H1 (cell line): ENCODE results near the gene C3. TPM values are rescaled to one million over a fixed set of nuclear protein-coding genes. Genes with fewer than 3 reads are reported as not detected.
A peak's percentile ranks its signal among the peaks of the same experiment; 100 is the strongest.

Source experiments
- CTCF ChIA-PET: fragments of 300-600 bp; sonication (Branson Sonifier 250); formaldehyde crosslinking; loops from one replicate; lab custom pipeline; 2021; ENCODE audit not compliant: partially characterized antibody; lab: Charles Lee
- POLR2A ChIA-PET: fragments of 300-600 bp; sonication (Branson Sonifier 250); formaldehyde crosslinking; loops from one replicate; lab custom pipeline; 2021; ENCODE audit warnings: inconsistent platforms; ENCODE audit not compliant: partially characterized antibody; lab: Charles Lee
- DNase-seq, 2 experiments: peaks; one replicate each; pipeline versions ENCODE4 v3.0.0 to v3.0.0-alpha.2; 2010 to 2022; ENCODE audit warnings: low spot score in 2 of 2, low read depth in 1 of 2, mixed read lengths in 1 of 2
- FAIRE-seq: peaks from 2 replicates; lab custom pipeline; 2011; peaks lifted over from hg19 to GRCh38; lab: Jason Lieb, UNC
- H2AFZ ChIP-seq: 2 replicates; pipeline ENCODE4 v1.8.1; 2012; ENCODE audit warnings: low read length, inconsistent platforms
- H2AK5ac ChIP-seq: 2 replicates; pipeline ENCODE4 v1.6.1; 2013; ENCODE audit warnings: low read depth, low read length
- H2BK120ac ChIP-seq: replicated peaks from 2 replicates; pipeline ENCODE3; 2013; ENCODE audit warnings: low read depth, low read length, inconsistent platforms
- H2BK12ac ChIP-seq: 2 replicates; pipeline ENCODE4 v1.6.1; 2013; ENCODE audit warnings: low read depth, low read length
- H2BK15ac ChIP-seq: 2 replicates; pipeline ENCODE4 v1.6.1; 2013; ENCODE audit warnings: low read length
- H2BK20ac ChIP-seq: 2 replicates; pipeline ENCODE4 v1.6.1; 2013; ENCODE audit warnings: low read length
- H2BK5ac ChIP-seq: 2 replicates; pipeline ENCODE4 v1.6.1; 2013; ENCODE audit warnings: low read depth, low read length
- H3K14ac ChIP-seq: 2 replicates; pipeline ENCODE4 v1.6.1; 2013; ENCODE audit warnings: inconsistent platforms; ENCODE audit not compliant: insufficient read length
- H3K18ac ChIP-seq: 2 replicates; pipeline ENCODE4 v1.6.1; 2013; ENCODE audit warnings: low read length; ENCODE audit errors: extremely low read depth
- H3K23ac ChIP-seq: 2 replicates; pipeline ENCODE4 v1.6.1; 2013; ENCODE audit warnings: inconsistent platforms; ENCODE audit not compliant: insufficient read length
- H3K23me2 ChIP-seq: 2 replicates; pipeline ENCODE4 v1.6.1; 2013; ENCODE audit warnings: low read depth, low read length
- H3K27ac ChIP-seq: 2 replicates; pipeline ENCODE4 v1.6.1; 2011; ENCODE audit warnings: low read depth, low read length, inconsistent platforms
- H3K27me3 ChIP-seq, 4 experiments: replicated peaks in 1 of 4; 1 replicate in 1 of 4; 2 replicates in 3 of 4; pipeline versions ENCODE4 v1.6.1 to v1.8.1; 2011 to 2013; ENCODE audit warnings: low read length in 3 of 4, mild to moderate bottlenecking in 3 of 4, inconsistent platforms in 2 of 4, mixed read lengths in 2 of 4, moderate library complexity in 1 of 4; ENCODE audit not compliant: control insufficient read depth in 3 of 4, insufficient read depth in 3 of 4; ENCODE audit errors: extremely low read depth in 1 of 4
- H3K36me3 ChIP-seq, 4 experiments: 2 replicates each; pipeline versions ENCODE4 v1.6.1 to v1.8.1; 2011 to 2013; ENCODE audit warnings: mild to moderate bottlenecking in 4 of 4, low read length in 3 of 4, moderate library complexity in 2 of 4, control low read depth in 1 of 4, inconsistent platforms in 1 of 4; ENCODE audit not compliant: insufficient read depth in 4 of 4, control insufficient read depth in 2 of 4
- H3K4ac ChIP-seq: replicated peaks from 2 replicates; pipeline ENCODE3; 2013; ENCODE audit warnings: low read length, low read depth, mixed read lengths, inconsistent platforms; ENCODE audit not compliant: insufficient read length
- H3K4me1 ChIP-seq, 4 experiments: replicated peaks in 1 of 4; 1 replicate in 1 of 4; 2 replicates in 3 of 4; pipeline versions ENCODE4 v1.6.1 to v1.8.1; 2011 to 2013; ENCODE audit warnings: low read length in 3 of 4, inconsistent platforms in 2 of 4, mixed read lengths in 1 of 4; ENCODE audit not compliant: insufficient read depth in 4 of 4, control insufficient read depth in 3 of 4
- H3K4me2 ChIP-seq, 2 experiments: 2 replicates each; pipeline versions ENCODE4 v1.6.1 to v1.8.1; 2011 to 2013; ENCODE audit warnings: low read depth in 2 of 2, low read length in 2 of 2, control low read depth in 1 of 2, inconsistent platforms in 1 of 2, mild to moderate bottlenecking in 1 of 2; ENCODE audit not compliant: insufficient read depth in 1 of 2
- H3K4me3 ChIP-seq, 4 experiments: fragments of 200-600, 300-600 bp in 1 of 4; sonication (generic), shearing (Covaris generic), sonication (Bioruptor Twin) in 1 of 4; 2 replicates each; pipeline versions ENCODE4 v1.5.1 to v1.8.1; 2011 to 2016; ENCODE audit warnings: low read length in 4 of 4, low read depth in 3 of 4, control low read depth in 2 of 4, inconsistent platforms in 2 of 4, mild to moderate bottlenecking in 2 of 4, mixed read lengths in 1 of 4, moderate library complexity in 1 of 4; ENCODE audit not compliant: insufficient read depth in 2 of 4; ENCODE audit errors: extremely low read depth in 1 of 4
- H3K56ac ChIP-seq: replicated peaks from 2 replicates; pipeline ENCODE3; 2013; ENCODE audit warnings: low read depth, mild to moderate bottlenecking, mixed read lengths, low read length, inconsistent platforms; ENCODE audit not compliant: insufficient read length
- H3K79me1 ChIP-seq: 2 replicates; pipeline ENCODE4 v1.6.1; 2013; ENCODE audit warnings: low read depth, low read length, control low read depth
- H3K79me2 ChIP-seq, 2 experiments: 2 replicates each; pipeline versions ENCODE4 v1.6.1 to v1.8.1; 2012 to 2013; ENCODE audit warnings: low read length in 2 of 2, mild to moderate bottlenecking in 2 of 2, inconsistent platforms in 1 of 2; ENCODE audit not compliant: insufficient read depth in 2 of 2, control insufficient read depth in 1 of 2
- H3K9ac ChIP-seq, 4 experiments: replicated peaks in 1 of 4; 1 replicate in 1 of 4; 2 replicates in 3 of 4; pipeline versions ENCODE4 v1.6.1 to v1.8.1; 2011 to 2013; ENCODE audit warnings: low read depth in 3 of 4, low read length in 3 of 4, control low read depth in 2 of 4, mild to moderate bottlenecking in 2 of 4, moderate library complexity in 2 of 4, inconsistent platforms in 1 of 4; ENCODE audit errors: extremely low read depth in 1 of 4
- H3K9me3 ChIP-seq, 2 experiments: 2 replicates each; pipeline versions ENCODE4 v1.6.1 to v1.8.1; 2012 to 2013; ENCODE audit warnings: mild to moderate bottlenecking in 2 of 2, moderate library complexity in 2 of 2, control low read depth in 1 of 2, inconsistent platforms in 1 of 2, low read depth in 1 of 2, low read length in 1 of 2, mixed read lengths in 1 of 2; ENCODE audit not compliant: insufficient read depth in 2 of 2
- H4K20me1 ChIP-seq, 2 experiments: replicated peaks in 1 of 2; 2 replicates each; pipeline versions ENCODE3 to v1.8.1; 2011 to 2013; ENCODE audit warnings: inconsistent platforms in 2 of 2, low read length in 2 of 2, mild to moderate bottlenecking in 1 of 2; ENCODE audit not compliant: insufficient read depth in 2 of 2, control insufficient read depth in 1 of 2
- H4K5ac ChIP-seq: 2 replicates; pipeline ENCODE4 v1.6.1; 2013; ENCODE audit warnings: low read length, low read depth, mixed read lengths, inconsistent platforms; ENCODE audit not compliant: insufficient read length
- H4K8ac ChIP-seq: 2 replicates; pipeline ENCODE4 v1.8.0; 2013; ENCODE audit warnings: mild to moderate bottlenecking, moderate library complexity, low read length, inconsistent platforms; ENCODE audit not compliant: insufficient read depth; ENCODE audit errors: extremely low read depth
- H4K91ac ChIP-seq: replicated peaks from 2 replicates; pipeline ENCODE3; 2013; ENCODE audit warnings: low read length, mixed read lengths, inconsistent platforms; ENCODE audit not compliant: insufficient read length
- BACH1 ChIP-seq: IDR thresholded peaks from 2 replicates; pipeline ENCODE4 v1.6.1; 2012; ENCODE audit warnings: low read length, improper control_type of control experiment
- CEBPB ChIP-seq: IDR thresholded peaks from 2 replicates; pipeline ENCODE4 v1.6.1; 2012; ENCODE audit warnings: low read depth, low read length
- CTCF ChIP-seq, 3 experiments: IDR thresholded peaks; 1 replicate in 2 of 3; 2 replicates in 1 of 3; pipeline versions ENCODE4 v1.5.1 to v1.6.1; 2011; ENCODE audit warnings: low read length in 3 of 3, mild to moderate bottlenecking in 3 of 3, inconsistent platforms in 2 of 3, low read depth in 1 of 3, moderate library complexity in 1 of 3; ENCODE audit not compliant: insufficient read depth in 1 of 3; ENCODE audit errors: control extremely low read depth in 1 of 3
- HDAC2 ChIP-seq, 2 experiments: fragments of 300-600 bp in 1 of 2; sonication (generic) in 1 of 2; IDR thresholded peaks; 2 replicates each; pipeline ENCODE4 v1.6.1; 2011 to 2012; ENCODE audit warnings: low read depth in 2 of 2, low read length in 2 of 2, mild to moderate bottlenecking in 2 of 2, moderate library complexity in 2 of 2, borderline replicate concordance in 1 of 2, inconsistent platforms in 1 of 2
- KDM1A ChIP-seq: fragments of 200-600, 300-600 bp; sonication (generic); IDR thresholded peaks from 2 replicates; pipeline ENCODE4 v1.7.1; 2016; ENCODE audit warnings: mild to moderate bottlenecking, low read length, borderline replicate concordance
- PHF8 ChIP-seq: fragments of 200-600 bp; sonication (generic); conservative IDR thresholded peaks from 2 replicates; pipeline ENCODE4 v1.7.1; 2012; ENCODE audit warnings: low read depth, mild to moderate bottlenecking, inconsistent platforms, low read length, moderate library complexity
- SIRT6 ChIP-seq: IDR thresholded peaks from one replicate; pipeline ENCODE4 v1.7.1; 2012; ENCODE audit warnings: low read length, inconsistent platforms
- SP2 ChIP-seq: IDR thresholded peaks from 2 replicates; pipeline ENCODE4 v1.6.1; 2012; ENCODE audit warnings: mild to moderate bottlenecking, low read length, inconsistent platforms
- SRF ChIP-seq: IDR thresholded peaks from 2 replicates; pipeline ENCODE4 v1.6.1; 2011; ENCODE audit warnings: mild to moderate bottlenecking, low read depth, low read length, moderate library complexity
- WGBS, 2 experiments: shearing (Covaris generic) in 1 of 2; methylation state at CpG; one replicate each; pipeline versions ENCODE4 v1.1.6 to v1.1.7; 2013 to 2015; ENCODE audit warnings: low lambda C conversion rate in 2 of 2, mixed read lengths in 2 of 2, inconsistent platforms in 1 of 2, low coverage in 1 of 2, missing lambda C conversion rate in 1 of 2; ENCODE audit not compliant: insufficient replicate concordance in 2 of 2, insufficient coverage in 1 of 2, insufficient read length in 1 of 2; ENCODE audit errors: extremely low coverage in 1 of 2, missing lambda C conversion rate in 1 of 2; 5-methylcytosine and 5-hydroxymethylcytosine counted together
- polyA plus RNA-seq, 7 experiments: library from polyadenylated mRNA; depleted of rRNA in 3 of 7; stranded (reverse) in 5 of 7; unstranded in 2 of 7; fragments of >200 nt in 5 of 7; fragments of 200-250 nt in 2 of 7; gene quantifications; 1 replicate in 5 of 7; 2 replicates in 1 of 7; 4 replicates in 1 of 7; pipeline versions ENCODE4 v1.2.1 to v1.2.3, GENCODE V29; 2011 to 2013; ENCODE audit warnings: missing spikeins in 2 of 7, mixed read lengths in 2 of 7
- total RNA-seq: library from RNA; stranded (reverse); fragmentation: NEBNext Ultra II Directional; extraction: Animal tissue kit (Norgen Biotek cat#: 25700); gene quantifications from 2 replicates; pipeline ENCODE4 v1.2.1, GENCODE V29; 2021

C3 gene
- total and polyA plus RNA-seq, 2 of the 8 experiments (the other 6 are each of a cell fraction or from before 2014, with no cell fraction given), result 6.4 to 12.8 TPM

DNA sequence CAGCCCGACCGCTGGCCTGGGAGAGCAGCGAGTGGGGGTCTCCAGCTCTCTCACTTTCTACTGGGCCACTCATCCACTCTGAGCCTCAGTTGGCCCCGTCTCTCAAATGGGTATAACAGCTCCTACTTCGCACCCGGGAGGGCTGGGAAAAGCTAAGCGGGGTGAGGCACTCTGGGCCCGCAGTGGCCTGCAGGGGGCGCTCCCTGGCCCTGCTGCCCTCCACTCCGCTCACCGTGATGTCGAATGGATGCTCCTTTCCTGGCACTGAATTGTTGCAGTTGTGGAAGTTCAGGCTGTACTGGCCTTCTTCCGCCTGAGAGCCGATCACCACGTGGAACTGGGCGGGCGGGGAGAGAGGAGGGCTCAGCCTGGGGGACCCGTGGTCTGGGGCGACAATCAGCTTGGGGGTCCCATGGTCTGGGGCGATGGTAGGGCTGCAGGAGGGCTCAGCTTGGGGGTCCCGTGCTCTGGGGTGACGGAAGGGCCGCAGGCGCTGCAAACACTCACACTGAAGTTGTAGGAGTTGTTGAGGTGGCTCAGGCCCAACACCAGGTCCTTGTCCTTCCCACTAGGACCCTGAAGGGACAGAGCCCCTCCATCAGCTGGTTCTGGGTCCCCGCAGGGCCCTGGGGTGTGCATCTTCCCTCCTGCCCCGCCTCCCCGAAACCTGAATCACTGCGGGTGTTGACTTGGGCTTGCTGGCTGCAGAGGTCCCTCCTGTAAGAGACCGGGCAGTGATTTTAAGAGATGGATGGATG, 13.1 kb upstream of the C3 start:
- no peak for FAIRE-seq
- H3K9me3 ChIP-seq, result no peaks in the 10 kb centered on the region
- TF ChIP-seq SRF (no peak), SIRT6 (no peak), CEBPB (no peak), BACH1 (no peak), PHF8 (no peak), HDAC2 (IDR thresholded peaks at IDR 0.05; ENCODE audit: borderline replicate concordance in 1 of 2, low read depth in 2 of 2, low read length in 2 of 2) (0 out of 4 replicates have a peak, but pooled peaks of 1 of the 2 experiments have one; percentile 79), KDM1A (peak; percentile 99), SP2 (no peak), CTCF (IDR thresholded peaks at IDR 0.05; ENCODE audit: control extremely low read depth in 1 of 3, insufficient read depth in 1 of 3, low read depth in 1 of 3, low read length in 3 of 3) (peak; percentile 67 to 86 (median 85))

More for the DNA sequence above, 13.1 kb upstream of the C3 start:
- H3K14ac ChIP-seq, result no peak overlapping the region
- ChIA-PET POLR2A (interaction anchor here (0.6 to 6.1 kb wide), 7 partner anchors 9 to 34 kb away, joined by 3 to 32 read pairs (median 3); partner anchors contain the start of gene SH2D3A), CTCF (interaction anchor here (0.6 to 3.3 kb wide), 15 partner anchors 8 to 655 kb away, joined by 3 to 9 read pairs (median 4); no protein-coding TSS in a partner anchor)
- peaks cover 4 to 23% (median 16%) of the 10 kb centered on the region in 4 experiments for H3K4me1 ChIP-seq
- no peak overlapping the region for H3K4ac ChIP-seq
- H3K79me1 ChIP-seq, result no peaks in the 10 kb centered on the region; the same call in 1 of the 2 replicates
- no peak overlapping the region for H3K27ac ChIP-seq
- H2BK15ac ChIP-seq, result no peak overlapping the region
- H3K56ac ChIP-seq, result no peak overlapping the region
- no peak overlapping the region for H4K91ac ChIP-seq
- no peak overlapping the region for H2AK5ac ChIP-seq
- H3K4me2 ChIP-seq, result no peak overlapping the region
- no peak overlapping the region for H4K5ac ChIP-seq
- H3K36me3 ChIP-seq, result peaks cover 0 to 5% (median 0%) of the 10 kb centered on the region in 4 experiments; a peak in 1 of 8 replicates
- WGBS, 2 experiments, result 80% methylated on average over 27 of the region's 29 CpGs; no CpG with 5 or more reads in 1 of the 2 experiments
- H3K79me2 ChIP-seq, result no peaks in the 10 kb centered on the region
- H2BK20ac ChIP-seq, result no peak overlapping the region
- DNase-seq, result peak in 1 of 2 experiments; percentile 82
- H2AFZ ChIP-seq, result no peak overlapping the region
- no peak overlapping the region for H3K4me3 ChIP-seq
- no peak overlapping the region for H3K18ac ChIP-seq
- H2BK120ac ChIP-seq, result no peak overlapping the region
- no peak overlapping the region for H3K23ac ChIP-seq
- no peak overlapping the region for H2BK12ac ChIP-seq
- H2BK5ac ChIP-seq, result 0 out of 2 replicates have a peak overlapping the region, but pooled peaks have one; percentile 23
- peaks cover 3% of the 10 kb centered on the region; the same call in 1 of the 2 replicates for H3K23me2 ChIP-seq
- no peak overlapping the region; the same call in 1 of the 2 replicates for H4K8ac ChIP-seq
- H4K20me1 ChIP-seq, result peaks cover 0 to 8% of the 10 kb centered on the region in 2 experiments
- H3K27me3 ChIP-seq, result no peaks in the 10 kb centered on the region
- no peak overlapping the region for H3K9ac ChIP-seq
